ENCODE measurements around the gene PRMT3. TPM values are rescaled to one million over a fixed set of nuclear protein-coding genes. Genes with fewer than 3 reads are reported as not detected.

PRMT3 gene
- total RNA-seq, 2 donors from 2014 or later = 26.2 to 27.1 TPM

DNA sequence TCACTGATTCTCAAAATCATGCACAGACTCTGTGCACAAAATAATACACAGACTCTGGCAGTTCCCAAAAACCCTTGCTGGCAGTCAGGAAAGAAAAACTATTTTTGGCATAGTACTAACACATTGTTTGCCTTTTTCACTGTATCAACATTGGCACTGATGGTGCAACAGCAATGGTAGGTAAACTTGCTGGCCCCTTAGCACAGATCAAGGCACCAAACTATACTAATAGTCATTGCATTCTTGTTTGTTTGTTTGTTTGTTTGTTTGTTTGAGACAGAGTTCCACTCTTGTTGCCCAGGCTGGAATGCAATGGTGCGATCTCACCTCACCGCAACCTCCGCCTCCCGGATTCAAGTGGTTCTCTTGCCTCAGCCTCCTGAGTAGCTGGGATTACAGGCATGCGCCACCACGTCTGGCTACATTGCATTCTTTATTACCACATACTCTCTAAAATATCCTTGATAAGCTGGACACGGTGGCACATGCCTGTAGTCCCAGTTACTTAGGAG is 130.9 kb downstream of the PRMT3 start:
- no peaks in the 10 kb centered on the region for H3K9me3 Mint-ChIP-seq
- peaks cover 6% of the 10 kb centered on the region for H3K4me1 ChIP-seq (ENCODE audit: control insufficient read depth, insufficient read depth, low read length)
- no peaks in the 10 kb centered on the region for H3K9me3 ChIP-seq (ENCODE audit: control insufficient read depth, low read length)
- no peaks in the 10 kb centered on the region for H3K36me3 ChIP-seq (ENCODE audit: control insufficient read depth, insufficient read depth, low read length)
- no peak for DNase-seq
- no peaks in the 10 kb centered on the region for H3K36me3 Mint-ChIP-seq (ENCODE audit: low read depth)
- H3K4me1 Mint-ChIP-seq = peaks cover 25% of the 10 kb centered on the region
- 87 to 93% methylated on average over 5 to 7 of the region's 7 CpGs for WGBS, 2 experiments (ENCODE audit: insufficient coverage in 1 of 2, insufficient read length in 1 of 2)
- no peaks in the 10 kb centered on the region for H3K27me3 ChIP-seq (ENCODE audit: control insufficient read depth, insufficient read depth, low read length, poor library complexity, severe bottlenecking)
- no peak overlapping the region for H3K27ac Mint-ChIP-seq
- no peak overlapping the region for H3K4me3 ChIP-seq (ENCODE audit: low read length)
- H3K4me3 Mint-ChIP-seq = no peak overlapping the region
- H3K27ac ChIP-seq (ENCODE audit: low read depth, low read length) = no peak overlapping the region
- H3K27me3 Mint-ChIP-seq (ENCODE audit: insufficient read depth) = no peaks in the 10 kb centered on the region
- TF ChIP-seq, protein P1, sequence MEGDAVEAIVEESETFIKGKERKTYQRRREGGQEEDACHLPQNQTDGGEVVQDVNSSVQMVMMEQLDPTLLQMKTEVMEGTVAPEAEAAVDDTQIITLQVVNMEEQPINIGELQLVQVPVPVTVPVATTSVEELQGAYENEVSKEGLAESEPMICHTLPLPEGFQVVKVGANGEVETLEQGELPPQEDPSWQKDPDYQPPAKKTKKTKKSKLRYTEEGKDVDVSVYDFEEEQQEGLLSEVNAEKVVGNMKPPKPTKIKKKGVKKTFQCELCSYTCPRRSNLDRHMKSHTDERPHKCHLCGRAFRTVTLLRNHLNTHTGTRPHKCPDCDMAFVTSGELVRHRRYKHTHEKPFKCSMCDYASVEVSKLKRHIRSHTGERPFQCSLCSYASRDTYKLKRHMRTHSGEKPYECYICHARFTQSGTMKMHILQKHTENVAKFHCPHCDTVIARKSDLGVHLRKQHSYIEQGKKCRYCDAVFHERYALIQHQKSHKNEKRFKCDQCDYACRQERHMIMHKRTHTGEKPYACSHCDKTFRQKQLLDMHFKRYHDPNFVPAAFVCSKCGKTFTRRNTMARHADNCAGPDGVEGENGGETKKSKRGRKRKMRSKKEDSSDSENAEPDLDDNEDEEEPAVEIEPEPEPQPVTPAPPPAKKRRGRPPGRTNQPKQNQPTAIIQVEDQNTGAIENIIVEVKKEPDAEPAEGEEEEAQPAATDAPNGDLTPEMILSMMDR (conservative IDR thresholded peaks at IDR 0.05) = no peak
- no peak overlapping the region for H3K9ac ChIP-seq (ENCODE audit: extremely low read depth, low read length, poor library complexity, severe bottlenecking)

DNA sequence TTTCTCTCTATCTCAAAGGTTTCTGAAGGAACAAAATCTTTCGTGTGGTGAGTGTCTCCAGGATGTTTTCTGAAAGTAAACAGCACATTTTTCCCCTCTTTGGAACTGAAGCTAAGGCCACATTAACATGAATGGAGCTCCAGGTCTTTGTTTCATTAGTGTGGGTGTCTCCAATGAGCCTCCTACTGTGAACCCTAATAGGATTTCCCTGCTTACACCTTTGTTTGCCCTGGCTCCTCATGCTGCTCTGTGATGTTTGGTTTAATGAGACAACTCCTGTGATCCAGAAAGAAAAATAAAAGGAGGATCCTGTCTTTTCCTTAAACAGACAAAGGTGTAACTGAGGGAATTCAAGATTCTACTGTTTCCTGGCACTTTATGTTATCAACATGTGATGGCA is 135.0 kb downstream of the PRMT3 start:
- TF ChIP-seq, protein P1 (conservative IDR thresholded peaks at IDR 0.05) = no peak
- no peak overlapping the region for H3K4me3 ChIP-seq (ENCODE audit: low read length)
- H3K36me3 ChIP-seq (ENCODE audit: control insufficient read depth, insufficient read depth, low read length) = no peaks in the 10 kb centered on the region
- H3K9me3 ChIP-seq (ENCODE audit: control insufficient read depth, low read length) = no peaks in the 10 kb centered on the region
- Mint-ChIP-seq H3K27ac (peak overlapping the region; percentile 85), H3K36me3 (ENCODE audit: low read depth) (no peaks in the 10 kb centered on the region), H3K9me3 (no peaks in the 10 kb centered on the region), H3K27me3 (ENCODE audit: insufficient read depth) (peaks cover 4% of the 10 kb centered on the region), H3K4me1 (peaks cover 20% of the 10 kb centered on the region), H3K4me3 (no peak overlapping the region)
- no peak overlapping the region for H3K27ac ChIP-seq (ENCODE audit: low read depth, low read length)
- WGBS, 2 experiments (ENCODE audit: insufficient coverage in 1 of 2, insufficient read length in 1 of 2) = 0% methylated on average over 1 of the region's 1 CpG; no CpG with 5 or more reads in 1 of the 2 experiments
- H3K4me1 ChIP-seq (ENCODE audit: control insufficient read depth, insufficient read depth, low read length) = peaks cover 6% of the 10 kb centered on the region
- peak; percentile 69 for DNase-seq
- no peak overlapping the region for H3K9ac ChIP-seq (ENCODE audit: extremely low read depth, low read length, poor library complexity, severe bottlenecking)
- no peaks in the 10 kb centered on the region for H3K27me3 ChIP-seq (ENCODE audit: control insufficient read depth, insufficient read depth, low read length, poor library complexity, severe bottlenecking)

DNA sequence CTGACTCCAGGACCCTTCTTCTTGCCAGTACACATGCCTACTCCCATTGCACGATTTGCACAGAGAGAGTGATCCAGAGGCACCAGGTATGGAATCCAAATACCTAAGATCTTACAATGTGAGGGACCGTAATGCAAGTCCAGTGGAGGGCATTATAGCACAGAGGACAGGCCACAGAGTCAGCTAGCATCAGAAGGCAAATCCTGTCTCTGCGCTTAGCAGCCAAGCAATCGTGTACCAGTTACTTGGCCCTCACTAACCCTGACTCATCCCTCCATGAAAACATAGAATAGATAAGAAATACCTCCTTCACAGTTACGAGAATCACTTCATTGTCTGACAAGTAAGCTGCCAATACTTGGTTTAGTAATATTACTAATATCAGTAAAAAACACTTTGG is 142.2 kb downstream of the PRMT3 start:
- H3K9me3 Mint-ChIP-seq = no peaks in the 10 kb centered on the region
- Histone ChIP-seq H3K4me3 (ENCODE audit: low read length) (no peak overlapping the region), H3K27ac (ENCODE audit: low read depth, low read length) (no peak overlapping the region), H3K9ac (ENCODE audit: extremely low read depth, low read length, poor library complexity, severe bottlenecking) (no peak overlapping the region), H3K27me3 (ENCODE audit: control insufficient read depth, insufficient read depth, low read length, poor library complexity, severe bottlenecking) (no peaks in the 10 kb centered on the region), H3K4me1 (ENCODE audit: control insufficient read depth, insufficient read depth, low read length) (no peaks in the 10 kb centered on the region), H3K36me3 (ENCODE audit: control insufficient read depth, insufficient read depth, low read length) (no peaks in the 10 kb centered on the region), H3K9me3 (ENCODE audit: control insufficient read depth, low read length) (no peaks in the 10 kb centered on the region)
- no peaks in the 10 kb centered on the region for H3K4me1 Mint-ChIP-seq
- TF ChIP-seq, protein P1 (conservative IDR thresholded peaks at IDR 0.05) = no peak
- no peak overlapping the region for H3K27ac Mint-ChIP-seq
- H3K4me3 Mint-ChIP-seq = no peak overlapping the region
- H3K36me3 Mint-ChIP-seq (ENCODE audit: low read depth) = no peaks in the 10 kb centered on the region
- WGBS, 2 experiments (ENCODE audit: insufficient coverage in 1 of 2, insufficient read length in 1 of 2) = 81 to 93% methylated on average over 4 of the region's 5 CpGs
- no peaks in the 10 kb centered on the region for H3K27me3 Mint-ChIP-seq (ENCODE audit: insufficient read depth)
- no peak for DNase-seq
